NAMALWA (cell line): ENCODE measurements around the gene LRRC40.
"Not testable (repeated sequence)": the region's sequence is repeated elsewhere in the genome, so short reads cannot be mapped to it uniquely, and the experiment has no call there.

Source experiments
- DNase-seq: peaks from one replicate; pipeline ENCODE4 v3.0.0-alpha.2; 2015; ENCODE audit warnings: low spot score

LRRC40 gene

GRCh38 chr1:70205434-70206118, at the start of gene LRRC40:
LRRC40 (minus strand) TSS chr1:70205579; CDS start chr1:70205540, 39 bp downstream.
- DNase-seq: peak; percentile 97

GRCh38 chr1:70248729-70249128, 43.4 kb upstream of the LRRC40 start:
- no peak for DNase-seq

GRCh38 chr1:70247768-70248167, 42.4 kb upstream of the LRRC40 start:
- no peak for DNase-seq

- no peak for DNase-seq
Measured at GRCh38 chr1:70247122-70247521, 41.7 kb upstream of the LRRC40 start.

GRCh38 chr1:70239940-70240339, 34.6 kb upstream of the LRRC40 start:
- no peak for DNase-seq

- no peak for DNase-seq
Measured at GRCh38 chr1:70234733-70235132, 29.4 kb upstream of the LRRC40 start.

GRCh38 chr1:70231475-70231874, 26.1 kb upstream of the LRRC40 start:
- DNase-seq: no peak

- DNase-seq: no peak
Measured at GRCh38 chr1:70228670-70229069, 23.3 kb upstream of the LRRC40 start.

- DNase-seq: no peak
Measured at GRCh38 chr1:70227439-70227838, 22.1 kb upstream of the LRRC40 start.

GRCh38 chr1:70224954-70225353, 19.6 kb upstream of the LRRC40 start:
- DNase-seq: no peak

GRCh38 chr1:70222716-70223235, 17.4 kb upstream of the LRRC40 start:
- DNase-seq: no peak

- DNase-seq: peak; percentile 95
Measured at GRCh38 chr1:70221238-70222121, 16.1 kb upstream of the LRRC40 start, which contains the start of gene SRSF11. SRSF11 (plus strand) TSS chr1:70221380; CDS start chr1:70221637, 257 bp downstream.

- DNase-seq: no peak
Measured at GRCh38 chr1:70220517-70221237, 15.3 kb upstream of the LRRC40 start.

GRCh38 chr1:70220015-70220414, 14.6 kb upstream of the LRRC40 start:
- DNase-seq: peak; percentile 65

GRCh38 chr1:70211541-70211940, 6.2 kb upstream of the LRRC40 start:
- DNase-seq: no peak

- DNase-seq: no peak
Measured at GRCh38 chr1:70210820-70211219, 5.4 kb upstream of the LRRC40 start.

GRCh38 chr1:70208292-70208691, 2.9 kb upstream of the LRRC40 start:
- DNase-seq: no peak

- DNase-seq: no peak
Measured at GRCh38 chr1:70207492-70207891, 2.1 kb upstream of the LRRC40 start.

- DNase-seq: not testable (repeated sequence)
Measured at GRCh38 chr1:70206833-70207232, 1.5 kb upstream of the LRRC40 start.

GRCh38 chr1:70205071-70205433, 327 bp downstream of the LRRC40 start:
- DNase-seq: no peak

- peak; percentile 28 for DNase-seq
Measured at GRCh38 chr1:70204600-70204999, 779 bp downstream of the LRRC40 start.

- DNase-seq: no peak
Measured at GRCh38 chr1:70204139-70204538, 1.2 kb downstream of the LRRC40 start.
